ENCODE data around the gene ACOT7.

GRCh38 chr1:6303397-6304012, 90.1 kb downstream of the ACOT7 start:
- TF ChIP-seq POLR2A (IDR thresholded peaks at IDR 0.05), result no peak
- no peak for TF ChIP-seq CTCF (IDR thresholded peaks at IDR 0.05 in 8 of 11, conservative IDR thresholded peaks at IDR 0.05 in 3 of 11)
- no peak for TF ChIP-seq POLR2AphosphoS5 (IDR thresholded peaks at IDR 0.05)
